ENCODE data around the gene ZC3HAV1. TPM values are rescaled to one million over a fixed set of nuclear protein-coding genes. Genes with fewer than 3 reads are reported as not detected.

ZC3HAV1 gene
- total and polyA plus RNA-seq, 9 of the 15 experiments (the other 6 are each of a cell fraction or from before 2014, with no cell fraction given), result 11.9 to 40.5 (median 23.9) TPM

GRCh38 chr7:139075031-139075652 lies 34.4 kb downstream of the ZC3HAV1 start (continued):
- TF ChIP-seq CGGBP1 (CRISPR knock-in tag; IDR thresholded peaks at IDR 0.05) (peak; percentile 43; the same call in 1 of the 2 replicates), THRB (CRISPR knock-in tag; conservative IDR thresholded peaks at IDR 0.05) (0 out of 2 replicates have a peak, but pooled peaks have one; percentile 47), SUPT5H (IDR thresholded peaks at IDR 0.05) (no peak), CREM (IDR thresholded peaks at IDR 0.05; ENCODE audit: low read depth) (peak; percentile 26; the same call in 1 of the 2 replicates), RBM17 (IDR thresholded peaks at IDR 0.05; ENCODE audit: borderline replicate concordance, low read depth, low read length) (no peak), CXXC5 (CRISPR knock-in tag; IDR thresholded peaks at IDR 0.05) (no peak), ETV1 (tag; conservative IDR thresholded peaks at IDR 0.05; ENCODE audit: low read depth) (peak; percentile 55; the same call in 1 of the 2 replicates), RFX1 (IDR thresholded peaks at IDR 0.05) (peak; percentile 42), JUND (IDR thresholded peaks at IDR 0.05; ENCODE audit: borderline replicate concordance, low read depth, low read length) (peak; percentile 51; the same call in 1 of the 2 replicates), JUND (tag; IDR thresholded peaks at IDR 0.05; ENCODE audit: borderline replicate concordance, low read depth, low read length) (no peak; the same call in 2 of the 3 replicates), ZNF592 (IDR thresholded peaks at IDR 0.05) (peak; percentile 55), MAFK (IDR thresholded peaks at IDR 0.05; ENCODE audit: low read length) (peak; percentile 5; the same call in 1 of the 2 replicates), RB1 (IDR thresholded peaks at IDR 0.05; ENCODE audit: low read depth) (peak; percentile 70; the same call in 1 of the 2 replicates), DPF2 (IDR thresholded peaks at IDR 0.05) (peak; percentile 23; the same call in 1 of the 2 replicates), CTBP1 (IDR thresholded peaks at IDR 0.05; ENCODE audit: borderline replicate concordance) (0 out of 2 replicates have a peak, but pooled peaks have one; percentile 30), CHCHD3 (CRISPR knock-in tag; IDR thresholded peaks at IDR 0.05) (no peak), ILF3 (IDR thresholded peaks at IDR 0.05; ENCODE audit: borderline replicate concordance) (no peak), HOMEZ (CRISPR knock-in tag; IDR thresholded peaks at IDR 0.05) (no peak), KLF16 (IDR thresholded peaks at IDR 0.05) (peak; percentile 28; the same call in 1 of the 2 replicates), SNAPC5 (CRISPR knock-in tag; IDR thresholded peaks at IDR 0.05) (no peak)

All from K562 (cell line).